T-helper 2 cell (primary cell): ENCODE measurements around the gene FAAH.

Experiments
- DNase-seq, 5 experiments: peaks; one replicate each; pipeline versions ENCODE4 v3.0.0 to v3.0.0-alpha.2; 2012 to 2022

The FAAH gene

GRCh38 chr1:46401154-46401913 lies 7.2 kb downstream of the FAAH start:
- no peak for DNase-seq

GRCh38 chr1:46401964-46402626 lies 8.0 kb downstream of the FAAH start:
- DNase-seq, result no peak

GRCh38 chr1:46403916-46404315 lies 9.8 kb downstream of the FAAH start:
- DNase-seq, result no peak

GRCh38 chr1:46404482-46405196 lies 10.5 kb downstream of the FAAH start:
- DNase-seq, result no peak

- no peak for DNase-seq
Observed at GRCh38 chr1:46405197-46405555, 11.1 kb downstream of the FAAH start.

GRCh38 chr1:46405724-46406123 lies 11.6 kb downstream of the FAAH start:
- no peak for DNase-seq

GRCh38 chr1:46406881-46407608 lies 12.9 kb downstream of the FAAH start:
- peak in 1 of 5 experiments; percentile 21 for DNase-seq

GRCh38 chr1:46407636-46408035 lies 13.5 kb downstream of the FAAH start:
- no peak for DNase-seq

- no peak for DNase-seq
Observed at GRCh38 chr1:46408356-46409062, 14.4 kb downstream of the FAAH start.

- no peak for DNase-seq
Observed at GRCh38 chr1:46409063-46409372, 14.9 kb downstream of the FAAH start.

- DNase-seq, result no peak
Observed at GRCh38 chr1:46410156-46411009, 16.3 kb downstream of the FAAH start.

GRCh38 chr1:46411010-46411405 lies 16.9 kb downstream of the FAAH start:
- DNase-seq, result no peak

- DNase-seq, result peak in 1 of 5 experiments; percentile 12
Observed at GRCh38 chr1:46411601-46412341, 17.7 kb downstream of the FAAH start.

GRCh38 chr1:46412893-46413595 lies 18.9 kb downstream of the FAAH start:
- DNase-seq, result no peak

GRCh38 chr1:46413596-46413985 lies 19.5 kb downstream of the FAAH start:
- peak in 3 of 5 experiments; percentile 12 to 69 (median 24) for DNase-seq

GRCh38 chr1:46415514-46415913 lies 21.4 kb downstream of the FAAH start:
- no peak for DNase-seq

GRCh38 chr1:46418976-46419375 lies 24.9 kb downstream of the FAAH start:
- no peak for DNase-seq

- DNase-seq, result no peak
Observed at GRCh38 chr1:46420533-46420915, 26.4 kb downstream of the FAAH start.

GRCh38 chr1:46421739-46422138 lies 27.6 kb downstream of the FAAH start:
- DNase-seq, result no peak

GRCh38 chr1:46422261-46422871 lies 28.2 kb downstream of the FAAH start:
- DNase-seq, result peak in 2 of 5 experiments; percentile 30 to 55
